AG10803 (cell line): Measurements from ENCODE around the gene PRG2.

Experiments
- DNase-seq: peaks from one replicate; pipeline ENCODE4 v3.0.0; 2010; ENCODE audit warnings: low read depth
- H3K4me3 ChIP-seq: 2 replicates; pipeline ENCODE4 v1.5.1; 2011; ENCODE audit warnings: mild to moderate bottlenecking, low read length, control low read depth
- CTCF ChIP-seq: conservative IDR thresholded peaks from 2 replicates; pipeline ENCODE4 v1.5.1; 2011; ENCODE audit warnings: mild to moderate bottlenecking, low read length, control low read depth, inconsistent platforms

The PRG2 gene

GRCh38 chr11:57395905-57396623 lies 5.6 kb upstream of the PRG2 start:
- TF ChIP-seq CTCF = no peak

GRCh38 chr11:57394203-57394965 lies 3.9 kb upstream of the PRG2 start:
- no peak for DNase-seq
- no peak overlapping the region for H3K4me3 ChIP-seq
- TF ChIP-seq CTCF = no peak

More at GRCh38 chr11:57395905-57396623, 5.6 kb upstream of the PRG2 start:
- no peak for DNase-seq
- no peak overlapping the region for H3K4me3 ChIP-seq

- TF ChIP-seq CTCF = no peak
- no peak for DNase-seq
- no peak overlapping the region for H3K4me3 ChIP-seq
Observed at GRCh38 chr11:57392763-57393105, 2.3 kb upstream of the PRG2 start.

- TF ChIP-seq CTCF = no peak
- no peak overlapping the region for H3K4me3 ChIP-seq
- DNase-seq = no peak
Observed at GRCh38 chr11:57392066-57392762, 1.8 kb upstream of the PRG2 start.

GRCh38 chr11:57391539-57391938 lies 1.1 kb upstream of the PRG2 start:
- no peak for TF ChIP-seq CTCF
- DNase-seq = no peak
- no peak overlapping the region for H3K4me3 ChIP-seq

- DNase-seq = no peak
- no peak overlapping the region for H3K4me3 ChIP-seq
- no peak for TF ChIP-seq CTCF
Observed at GRCh38 chr11:57391111-57391510, 661 bp upstream of the PRG2 start.
